DND-41 (cell line): ENCODE measurements around the gene MESD.

ENCODE experiments used
- ATAC-seq: fragments of 200-7000 bp; cut with Tn5 transposase; 3 replicates; pipeline ENCODE4 v1.9.1; 2021; ENCODE audit warnings: low read depth; ENCODE audit not compliant: insufficient read depth
- DNase-seq: peaks from one replicate; pipeline ENCODE4 v3.0.0-alpha.2; 2020
- H2AFZ ChIP-seq: 2 replicates; pipeline ENCODE4 v1.6.0; 2012; ENCODE audit warnings: low read depth, low read length
- H3K27ac ChIP-seq: 2 replicates; pipeline ENCODE4 v1.5.1; 2012; ENCODE audit warnings: low read length, inconsistent platforms
- H3K27me3 ChIP-seq: fragments of 200-600 bp; sonication (generic); 2 replicates; pipeline ENCODE4 v1.6.0; 2012; ENCODE audit warnings: low read length, mild to moderate bottlenecking, inconsistent platforms; ENCODE audit not compliant: insufficient read depth, poor library complexity
- H3K36me3 ChIP-seq: 2 replicates; pipeline ENCODE4 v1.5.1; 2012; ENCODE audit warnings: low read length, inconsistent platforms; ENCODE audit not compliant: insufficient read depth
- H3K4me1 ChIP-seq: 2 replicates; pipeline ENCODE4 v1.5.1; 2012; ENCODE audit warnings: mild to moderate bottlenecking, low read length; ENCODE audit not compliant: insufficient read depth
- H3K4me2 ChIP-seq: 2 replicates; pipeline ENCODE4 v1.6.0; 2012; ENCODE audit warnings: mild to moderate bottlenecking, moderate library complexity, low read length, inconsistent platforms; ENCODE audit not compliant: insufficient read depth
- H3K4me3 ChIP-seq, 2 experiments: fragments of 200-600 bp in 1 of 2; shearing (Covaris generic) in 1 of 2; 2 replicates each; pipeline ENCODE4 v1.5.1; 2012 to 2016; ENCODE audit warnings: inconsistent platforms in 2 of 2, low read length in 2 of 2, mild to moderate bottlenecking in 2 of 2, low read depth in 1 of 2, moderate library complexity in 1 of 2
- H3K79me2 ChIP-seq: 2 replicates; pipeline ENCODE4 v1.6.0; 2012; ENCODE audit warnings: low read length, inconsistent platforms; ENCODE audit not compliant: insufficient read depth
- H3K9ac ChIP-seq: 2 replicates; pipeline ENCODE4 v1.6.0; 2012; ENCODE audit warnings: low read depth, mild to moderate bottlenecking, inconsistent platforms, low read length, moderate library complexity
- H3K9me3 ChIP-seq: 2 replicates; pipeline ENCODE4 v1.5.1; 2012; ENCODE audit warnings: low read length, moderate library complexity, mild to moderate bottlenecking, inconsistent platforms; ENCODE audit not compliant: insufficient read depth, severe bottlenecking
- H4K20me1 ChIP-seq: 2 replicates; pipeline ENCODE4 v1.6.0; 2012; ENCODE audit warnings: low read length; ENCODE audit not compliant: insufficient read depth
- CTCF ChIP-seq: IDR thresholded peaks from 2 replicates; pipeline ENCODE4 v1.5.1; 2012; ENCODE audit warnings: borderline replicate concordance, low read length, moderate library complexity, mild to moderate bottlenecking; ENCODE audit not compliant: poor library complexity, severe bottlenecking; ENCODE audit errors: extremely low read depth
- EZH2 ChIP-seq: IDR thresholded peaks from 3 replicates; pipeline ENCODE4 v1.6.1; 2012; ENCODE audit warnings: borderline replicate concordance, low read depth, mild to moderate bottlenecking, moderate library complexity, low read length, inconsistent platforms; ENCODE audit not compliant: severe bottlenecking

Gene MESD

GRCh38 chr15:80988148-80988796 lies 1.3 kb downstream of the MESD start:
- peaks cover 41% of the 10 kb centered on the region for H3K4me1 ChIP-seq
- no peak for TF ChIP-seq EZH2
- TF ChIP-seq CTCF = no peak
- peak overlapping the region; percentile 98; a peak in 3 of 4 replicates for H3K4me3 ChIP-seq
- H4K20me1 ChIP-seq = peaks cover 21% of the 10 kb centered on the region; the same call in 1 of the 2 replicates
- H3K36me3 ChIP-seq = peaks cover 8% of the 10 kb centered on the region; the same call in 1 of the 2 replicates
- H3K27ac ChIP-seq = peak overlapping the region; percentile 96
- H3K4me2 ChIP-seq = peak overlapping the region; percentile 93
- H3K9ac ChIP-seq = peak overlapping the region; percentile 86
- no peaks in the 10 kb centered on the region for H3K9me3 ChIP-seq
- ATAC-seq (no peak), DNase-seq (no peak)
- peaks cover 59% of the 10 kb centered on the region for H3K79me2 ChIP-seq
- no peak overlapping the region for H2AFZ ChIP-seq
- no peaks in the 10 kb centered on the region for H3K27me3 ChIP-seq

- Histone ChIP-seq H3K4me2 (peak overlapping the region; percentile 93; the same call in 1 of the 2 replicates), H3K27ac (no peak overlapping the region), H3K4me1 (peaks cover 41% of the 10 kb centered on the region), H2AFZ (no peak overlapping the region), H3K9me3 (no peaks in the 10 kb centered on the region), H3K4me3 (no peak overlapping the region), H3K36me3 (peaks cover 20% of the 10 kb centered on the region), H3K9ac (peak overlapping the region; percentile 27; the same call in 1 of the 2 replicates), H3K27me3 (no peaks in the 10 kb centered on the region), H4K20me1 (peaks cover 24% of the 10 kb centered on the region; the same call in 1 of the 2 replicates), H3K79me2 (peaks cover 74% of the 10 kb centered on the region)
- no peak for ATAC-seq
- no peak for TF ChIP-seq EZH2
- no peak for TF ChIP-seq CTCF
- no peak for DNase-seq
Observed at GRCh38 chr15:80986487-80986886, 3.1 kb downstream of the MESD start.

- TF ChIP-seq CTCF = no peak
- H3K4me3 ChIP-seq = no peak overlapping the region
- no peak overlapping the region for H2AFZ ChIP-seq
- H3K27me3 ChIP-seq = no peaks in the 10 kb centered on the region
- peaks cover 20% of the 10 kb centered on the region for H3K36me3 ChIP-seq
- no peak overlapping the region for H3K4me2 ChIP-seq
- ATAC-seq (no peak), DNase-seq (no peak)
- no peak overlapping the region for H3K27ac ChIP-seq
- no peak overlapping the region for H3K9ac ChIP-seq
- H3K79me2 ChIP-seq = peaks cover 74% of the 10 kb centered on the region
- H3K9me3 ChIP-seq = no peaks in the 10 kb centered on the region
- H3K4me1 ChIP-seq = peaks cover 38% of the 10 kb centered on the region
- H4K20me1 ChIP-seq = peaks cover 24% of the 10 kb centered on the region; the same call in 1 of the 2 replicates
Observed at GRCh38 chr15:80985981-80986380, 3.6 kb downstream of the MESD start.
